ENCODE results near the gene MTHFSD.
A peak's percentile ranks its signal among the peaks of the same experiment; 100 is the strongest.

MTHFSD gene

GRCh38 chr16:86584071-86584685, 29.1 kb upstream of the MTHFSD start:
- no peak for DNase-seq (ENCODE audit: low spot score)

- no peak for DNase-seq (ENCODE audit: low spot score)
Observed at GRCh38 chr16:86581458-86581857, 26.4 kb upstream of the MTHFSD start.

- DNase-seq (ENCODE audit: low spot score): no peak
Observed at GRCh38 chr16:86580791-86581170, 25.7 kb upstream of the MTHFSD start.

- DNase-seq (ENCODE audit: low spot score): no peak
Observed at GRCh38 chr16:86580063-86580790, 25.2 kb upstream of the MTHFSD start.

GRCh38 chr16:86579268-86580062, 24.4 kb upstream of the MTHFSD start:
- DNase-seq (ENCODE audit: low spot score): no peak

- no peak for DNase-seq (ENCODE audit: low spot score)
Observed at GRCh38 chr16:86578611-86579267, 23.7 kb upstream of the MTHFSD start.

GRCh38 chr16:86578061-86578599, 23.1 kb upstream of the MTHFSD start, which contains the start of gene FOXL1:
FOXL1 (plus strand) TSS chr16:86578549; CDS start chr16:86578724, 175 bp downstream.
- DNase-seq (ENCODE audit: low spot score): no peak

GRCh38 chr16:86577314-86577971, 22.4 kb upstream of the MTHFSD start:
- no peak for DNase-seq (ENCODE audit: low spot score)

GRCh38 chr16:86576591-86577313, 21.7 kb upstream of the MTHFSD start:
- DNase-seq (ENCODE audit: low spot score): no peak

- peak; percentile 36 for DNase-seq (ENCODE audit: low spot score)
Observed at GRCh38 chr16:86575754-86576557, 20.9 kb upstream of the MTHFSD start.

- DNase-seq (ENCODE audit: low spot score): no peak
Observed at GRCh38 chr16:86575095-86575685, 20.2 kb upstream of the MTHFSD start.

- no peak for DNase-seq (ENCODE audit: low spot score)
Observed at GRCh38 chr16:86574646-86575045, 19.6 kb upstream of the MTHFSD start.

GRCh38 chr16:86573646-86574508, 18.8 kb upstream of the MTHFSD start:
- no peak for DNase-seq (ENCODE audit: low spot score)

GRCh38 chr16:86573215-86573614, 18.2 kb upstream of the MTHFSD start:
- DNase-seq (ENCODE audit: low spot score): no peak

GRCh38 chr16:86572606-86573005, 17.6 kb upstream of the MTHFSD start:
- DNase-seq (ENCODE audit: low spot score): no peak

GRCh38 chr16:86572041-86572521, 17.0 kb upstream of the MTHFSD start:
- DNase-seq (ENCODE audit: low spot score): no peak

GRCh38 chr16:86571530-86571915, 16.5 kb upstream of the MTHFSD start:
- DNase-seq (ENCODE audit: low spot score): no peak

All from activated CD4-positive, alpha-beta T cell treated with anti-CD3 and anti-CD28 coated beads, Interleukin-2, Interleukin-4, amounts not matched to agents 100 ng/mL and 50 ng/mL, durations not matched to agents 16 hours and 8 hours (primary cell).